ENCODE results near the gene KAZN.

GRCh38 chr1:14654554-14654953, 56.1 kb downstream of the KAZN start:
- no peak for TF ChIP-seq TCF4 (CRISPR knock-in tag; IDR thresholded peaks at IDR 0.05; ENCODE audit: borderline replicate concordance)
- no peak for TF ChIP-seq ZNF70 (CRISPR knock-in tag; IDR thresholded peaks at IDR 0.05)
- TF ChIP-seq ZNF8 (CRISPR knock-in tag; IDR thresholded peaks at IDR 0.05): no peak
- no peak for TF ChIP-seq PATZ1 (CRISPR knock-in tag; IDR thresholded peaks at IDR 0.05; ENCODE audit: borderline replicate concordance)
- TF ChIP-seq TOX (CRISPR knock-in tag; IDR thresholded peaks at IDR 0.05; ENCODE audit: borderline replicate concordance): no peak
- no peak for TF ChIP-seq OSR1 (CRISPR knock-in tag; IDR thresholded peaks at IDR 0.05)
- TF ChIP-seq POU6F1 (CRISPR knock-in tag; IDR thresholded peaks at IDR 0.05; ENCODE audit: borderline replicate concordance, low read depth): no peak
- no peak for TF ChIP-seq RARB (CRISPR knock-in tag; IDR thresholded peaks at IDR 0.05)
- no peak for TF ChIP-seq ISL1 (CRISPR knock-in tag; IDR thresholded peaks at IDR 0.05)
- TF ChIP-seq CSRNP3 (CRISPR knock-in tag; IDR thresholded peaks at IDR 0.05): no peak
